AG04450 (cell line): Measurements from ENCODE around the gene AKAP6. TPM values are rescaled to one million over a fixed set of nuclear protein-coding genes. Genes with fewer than 3 reads are reported as not detected.

Experiments
- CTCF ChIA-PET: fragments of 300-600, 350-600 bp; formaldehyde crosslinking; extraction: SDS; loops from one replicate; lab custom pipeline; 2022; ENCODE audit warnings: antibody characterized with exemption, inconsistent platforms; lab: Charles Lee
- POLR2A ChIA-PET: fragments of 350-600 bp; formaldehyde crosslinking; extraction: SDS; loops from one replicate; lab custom pipeline; 2021; ENCODE audit warnings: antibody characterized with exemption, inconsistent platforms; lab: Yijun Ruan, JAX
- DNase-seq: peaks from one replicate; pipeline ENCODE4 v3.0.0-alpha.2; 2011; ENCODE audit warnings: low read depth, low spot score
- H3K27ac ChIP-seq: one replicate; pipeline ENCODE4 v1.5.1; 2012; ENCODE audit warnings: low read depth, low read length, control low read depth
- H3K27me3 ChIP-seq: one replicate; pipeline ENCODE4 v1.6.0; 2012; ENCODE audit warnings: low read length; ENCODE audit not compliant: control insufficient read depth, insufficient read depth
- H3K4me3 ChIP-seq: 2 replicates; pipeline ENCODE4 v1.5.1; 2011; ENCODE audit warnings: mild to moderate bottlenecking, low read depth, low read length, control low read depth
- H3K9me3 ChIP-seq: 2 replicates; pipeline ENCODE4 v1.5.1; 2012; ENCODE audit warnings: low read length; ENCODE audit not compliant: control insufficient read depth, insufficient read depth
- polyA plus RNA-seq: library from polyadenylated mRNA; depleted of rRNA; stranded (reverse); fragments of >200 nt; gene quantifications from 2 replicates; pipeline ENCODE4 v1.2.3, GENCODE V29; 2011
- TF ChIP-seq, protein P1 (sequence below): IDR thresholded peaks from 2 replicates; pipeline ENCODE4 v1.5.1; 2011; ENCODE audit warnings: low read depth, low read length, control low read depth, inconsistent platforms

AKAP6 gene
- polyA plus RNA-seq, 1 experiment, result 0.78 TPM

DNA sequence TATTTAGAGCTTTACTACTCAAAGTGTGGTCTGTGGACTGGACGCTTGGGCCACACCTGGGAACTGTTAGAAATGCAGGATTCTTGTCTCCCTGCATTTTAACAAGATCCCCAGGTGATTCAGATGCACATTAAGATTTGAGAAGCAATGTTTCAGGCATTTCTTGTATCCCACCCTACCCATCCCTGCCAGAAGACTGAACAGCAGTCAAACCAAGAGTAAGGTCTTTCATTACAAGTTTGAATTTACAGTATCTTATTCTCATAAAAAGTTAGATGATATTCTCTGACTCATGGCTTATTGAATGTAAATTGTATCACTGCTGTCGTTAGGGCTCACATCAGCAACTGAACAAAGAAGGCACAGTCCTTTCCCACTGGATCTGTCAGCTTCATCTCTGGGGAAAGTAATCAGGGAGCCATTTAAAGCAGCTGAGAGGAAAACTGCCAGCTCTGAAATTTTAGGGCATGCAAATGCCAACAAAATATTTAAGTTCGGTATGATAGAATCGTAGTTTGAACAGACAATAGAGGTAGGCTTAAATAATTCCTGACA, 141.1 kb downstream of the AKAP6 start:
- ChIA-PET POLR2A (no interaction called here), CTCF (interaction anchor here (0.6 to 4.2 kb wide), 16 partner anchors 11 to 1050 kb away, joined by 3 to 36 read pairs (median 6); partner anchors contain the start of gene HEATR5A)
- DNase-seq, result no peak
- H3K4me3 ChIP-seq, result no peak overlapping the region
- H3K9me3 ChIP-seq, result no peaks in the 10 kb centered on the region
- H3K27ac ChIP-seq, result no peak overlapping the region
- H3K27me3 ChIP-seq, result no peaks in the 10 kb centered on the region
- TF ChIP-seq, protein P1, sequence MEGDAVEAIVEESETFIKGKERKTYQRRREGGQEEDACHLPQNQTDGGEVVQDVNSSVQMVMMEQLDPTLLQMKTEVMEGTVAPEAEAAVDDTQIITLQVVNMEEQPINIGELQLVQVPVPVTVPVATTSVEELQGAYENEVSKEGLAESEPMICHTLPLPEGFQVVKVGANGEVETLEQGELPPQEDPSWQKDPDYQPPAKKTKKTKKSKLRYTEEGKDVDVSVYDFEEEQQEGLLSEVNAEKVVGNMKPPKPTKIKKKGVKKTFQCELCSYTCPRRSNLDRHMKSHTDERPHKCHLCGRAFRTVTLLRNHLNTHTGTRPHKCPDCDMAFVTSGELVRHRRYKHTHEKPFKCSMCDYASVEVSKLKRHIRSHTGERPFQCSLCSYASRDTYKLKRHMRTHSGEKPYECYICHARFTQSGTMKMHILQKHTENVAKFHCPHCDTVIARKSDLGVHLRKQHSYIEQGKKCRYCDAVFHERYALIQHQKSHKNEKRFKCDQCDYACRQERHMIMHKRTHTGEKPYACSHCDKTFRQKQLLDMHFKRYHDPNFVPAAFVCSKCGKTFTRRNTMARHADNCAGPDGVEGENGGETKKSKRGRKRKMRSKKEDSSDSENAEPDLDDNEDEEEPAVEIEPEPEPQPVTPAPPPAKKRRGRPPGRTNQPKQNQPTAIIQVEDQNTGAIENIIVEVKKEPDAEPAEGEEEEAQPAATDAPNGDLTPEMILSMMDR, result no peak

DNA sequence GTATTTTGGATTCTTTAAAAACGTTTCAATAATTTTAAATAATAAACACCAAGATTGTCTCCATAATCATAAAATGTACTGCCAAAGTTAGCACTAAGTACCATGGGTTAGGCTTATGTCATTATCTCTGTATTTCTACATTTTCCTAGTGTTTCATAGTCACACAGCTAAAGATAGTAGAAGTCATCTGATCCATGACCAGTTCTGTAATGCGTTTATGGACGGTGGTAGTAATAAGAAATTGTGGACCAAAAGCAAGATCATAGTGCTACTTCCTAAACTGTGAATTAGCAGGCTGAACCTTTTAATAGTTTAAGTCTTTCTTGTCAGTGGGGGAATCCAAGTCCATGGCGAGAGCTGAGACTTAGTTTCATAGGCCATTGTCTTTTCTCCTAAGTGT, 142.1 kb downstream of the AKAP6 start:
- ChIA-PET CTCF (interaction anchor here (0.8 to 4.2 kb wide), 9 partner anchors 12 to 544 kb away, joined by 3 to 36 read pairs (median 9); no protein-coding TSS in a partner anchor), POLR2A (no interaction called here)
- Histone ChIP-seq H3K9me3 (no peaks in the 10 kb centered on the region), H3K4me3 (no peak overlapping the region), H3K27ac (no peak overlapping the region), H3K27me3 (no peaks in the 10 kb centered on the region)
- TF ChIP-seq, protein P1, result no peak
- DNase-seq, result no peak

GRCh38 chr14:32472076-32472475, 143.0 kb downstream of the AKAP6 start:
- ChIA-PET CTCF (interaction anchor here (2.6 to 4.2 kb wide), 5 partner anchors 42 to 399 kb away, joined by 9 to 36 read pairs (median 14); no protein-coding TSS in a partner anchor), POLR2A (interaction anchor here (1.0 to 1.8 kb wide), 5 partner anchors 38 to 396 kb away, joined by 3 to 8 read pairs (median 4); no protein-coding TSS in a partner anchor)
- Histone ChIP-seq H3K9me3 (no peaks in the 10 kb centered on the region), H3K27ac (peak overlapping the region; percentile 73), H3K27me3 (no peaks in the 10 kb centered on the region), H3K4me3 (no peak overlapping the region)
- TF ChIP-seq, protein P1, result no peak
- no peak for DNase-seq

GRCh38 chr14:32472512-32473463, 143.7 kb downstream of the AKAP6 start:
- Histone ChIP-seq H3K27me3 (no peaks in the 10 kb centered on the region), H3K27ac (peak overlapping the region; percentile 89), H3K4me3 (no peak overlapping the region), H3K9me3 (no peaks in the 10 kb centered on the region)
- DNase-seq, result peak; percentile 52
- ChIA-PET CTCF (interaction anchor here (2.9 to 4.2 kb wide), 3 partner anchors 41 to 218 kb away, joined by 9 to 36 read pairs (median 21); no protein-coding TSS in a partner anchor), POLR2A (interaction anchor here (0.6 to 1.8 kb wide), 9 partner anchors 15 to 1052 kb away, joined by 3 to 8 read pairs (median 3); partner anchors contain the start of gene HEATR5A)
- TF ChIP-seq, protein P1, result no peak
